Measurements from ENCODE around the gene ATP1A4. TPM values are rescaled to one million over a fixed set of nuclear protein-coding genes. Genes with fewer than 3 reads are reported as not detected.

Gene ATP1A4
- total RNA-seq, 8 experiments from 2014 or later, result 0.17 to 0.57 (median 0.21) TPM; not detected in 2

GRCh38 chr1:160134791-160135572, 16.4 kb upstream of the ATP1A4 start:
- Histone ChIP-seq H3K4me1 (replicated peaks in 1 of 2) (no peaks in the 10 kb centered on the region), H3K4me3 (no peak overlapping the region), H3K27ac (no peak overlapping the region)
- in situ Hi-C loops (cut with MboI; ENCODE audit: low pct_unique_long_range_greater_than_20kb in 2 of 9, low sequenced_read_pairs in 9 of 9, unreplicated experiment in 9 of 9), result no loop called here
- 40 to 96% (median 87%) methylated on average over 1 to 15 of the region's 20 CpGs; no CpG with 5 or more reads in 3 of the 10 experiments for WGBS, 10 experiments
- ATAC-seq (replicated peaks in 6 of 8), result peak in 1 of 8 experiments; percentile 30

- ATAC-seq (replicated peaks in 6 of 8), result no peak
- in situ Hi-C loops (cut with MboI; ENCODE audit: low pct_unique_long_range_greater_than_20kb in 2 of 9, low sequenced_read_pairs in 9 of 9, unreplicated experiment in 9 of 9), result no loop called here
- Histone ChIP-seq H3K4me3 (no peak overlapping the region), H3K27ac (no peak overlapping the region), H3K4me1 (replicated peaks in 1 of 2) (no peaks in the 10 kb centered on the region)
- WGBS, 10 experiments, result 69 to 96% (median 82%) methylated on average over 2 to 15 of the region's 22 CpGs; no CpG with 5 or more reads in 1 of the 10 experiments
These were observed 15.1 kb upstream of the ATP1A4 start for GRCh38 chr1:160136121-160136925.

- in situ Hi-C loops (cut with MboI; ENCODE audit: low pct_unique_long_range_greater_than_20kb in 2 of 9, low sequenced_read_pairs in 9 of 9, unreplicated experiment in 9 of 9), result no loop called here
- 100% methylated on average over 2 of the region's 5 CpGs; no CpG with 5 or more reads in 8 of the 10 experiments for WGBS, 10 experiments
- no peak overlapping the region for H3K4me3 ChIP-seq
- no peak overlapping the region for H3K27ac ChIP-seq
- H3K4me1 ChIP-seq (replicated peaks in 1 of 2), result no peaks in the 10 kb centered on the region
- no peak for ATAC-seq (replicated peaks in 6 of 8)
These were observed 14.5 kb upstream of the ATP1A4 start for GRCh38 chr1:160136926-160137200.

GRCh38 chr1:160137216-160137862, 14.1 kb upstream of the ATP1A4 start:
- WGBS, 10 experiments, result 60 to 100% (median 86%) methylated on average over 1 to 8 of the region's 8 CpGs; no CpG with 5 or more reads in 1 of the 10 experiments
- no peak overlapping the region for H3K4me3 ChIP-seq
- ATAC-seq (replicated peaks in 6 of 8), result no peak
- no peak overlapping the region for H3K27ac ChIP-seq
- no peaks in the 10 kb centered on the region for H3K4me1 ChIP-seq (replicated peaks in 1 of 2)
- in situ Hi-C loops (cut with MboI; ENCODE audit: low pct_unique_long_range_greater_than_20kb in 2 of 9, low sequenced_read_pairs in 9 of 9, unreplicated experiment in 9 of 9), result no loop called here

GRCh38 chr1:160139840-160140239, 11.6 kb upstream of the ATP1A4 start:
- Histone ChIP-seq H3K4me3 (no peak overlapping the region), H3K4me1 (replicated peaks in 1 of 2) (no peaks in the 10 kb centered on the region), H3K27ac (no peak overlapping the region)
- no peak for ATAC-seq (replicated peaks in 6 of 8)
- WGBS, 10 experiments, result 75 to 100% (median 100%) methylated on average over 1 to 4 of the region's 8 CpGs; no CpG with 5 or more reads in 2 of the 10 experiments
- in situ Hi-C loops (cut with MboI; ENCODE audit: low pct_unique_long_range_greater_than_20kb in 2 of 9, low sequenced_read_pairs in 9 of 9, unreplicated experiment in 9 of 9), result no loop called here

- ATAC-seq (replicated peaks in 6 of 8), result no peak
- in situ Hi-C loops (cut with MboI; ENCODE audit: low pct_unique_long_range_greater_than_20kb in 2 of 9, low sequenced_read_pairs in 9 of 9, unreplicated experiment in 9 of 9), result no loop called here
- WGBS, 10 experiments, result 13 to 72% (median 45%) methylated on average over 1 of the region's 1 CpG; no CpG with 5 or more reads in 4 of the 10 experiments
These were observed 7.7 kb upstream of the ATP1A4 start for GRCh38 chr1:160143695-160144094.

GRCh38 chr1:160144921-160145320, 6.5 kb upstream of the ATP1A4 start:
- 13 to 85% (median 58%) methylated on average over 2 to 4 of the region's 4 CpGs; no CpG with 5 or more reads in 2 of the 10 experiments for WGBS, 10 experiments
- peak in 3 of 8 experiments; percentile 19 to 68 (median 67) for ATAC-seq (replicated peaks in 6 of 8)
- no peak overlapping the region for H3K4me3 ChIP-seq
- no peak overlapping the region for H3K27ac ChIP-seq
- peaks cover 0 to 6% of the 10 kb centered on the region in 2 donors for H3K4me1 ChIP-seq (replicated peaks in 1 of 2)
- in situ Hi-C loops (cut with MboI; ENCODE audit: low pct_unique_long_range_greater_than_20kb in 2 of 9, low sequenced_read_pairs in 9 of 9, unreplicated experiment in 9 of 9), result no loop called here

More at GRCh38 chr1:160143695-160144094, 7.7 kb upstream of the ATP1A4 start:
- no peak overlapping the region for H3K4me3 ChIP-seq
- H3K4me1 ChIP-seq (replicated peaks in 1 of 2), result no peaks in the 10 kb centered on the region
- H3K27ac ChIP-seq, result no peak overlapping the region

- H3K4me3 ChIP-seq, result no peak overlapping the region
- H3K4me1 ChIP-seq (replicated peaks in 1 of 2), result peaks cover 0 to 6% of the 10 kb centered on the region in 2 donors
- in situ Hi-C loops (cut with MboI; ENCODE audit: low pct_unique_long_range_greater_than_20kb in 2 of 9, low sequenced_read_pairs in 9 of 9, unreplicated experiment in 9 of 9), result no loop called here
- no peak for ATAC-seq (replicated peaks in 6 of 8)
- WGBS, 10 experiments, result 64 to 100% (median 94%) methylated on average over 2 to 14 of the region's 14 CpGs
- H3K27ac ChIP-seq, result no peak overlapping the region
These were observed 5.3 kb upstream of the ATP1A4 start for GRCh38 chr1:160146107-160146506.

GRCh38 chr1:160148121-160148520, 3.3 kb upstream of the ATP1A4 start:
- no peak for ATAC-seq (replicated peaks in 6 of 8)
- in situ Hi-C loops (cut with MboI; ENCODE audit: low pct_unique_long_range_greater_than_20kb in 2 of 9, low sequenced_read_pairs in 9 of 9, unreplicated experiment in 9 of 9), result no loop called here
- WGBS, 10 experiments, result 80 to 100% (median 100%) methylated on average over 1 to 3 of the region's 3 CpGs; no CpG with 5 or more reads in 2 of the 10 experiments
- Histone ChIP-seq H3K4me3 (no peak overlapping the region), H3K27ac (no peak overlapping the region), H3K4me1 (replicated peaks in 1 of 2) (peaks cover 0 to 6% of the 10 kb centered on the region in 2 donors)

GRCh38 chr1:160149233-160149632, 2.2 kb upstream of the ATP1A4 start:
- in situ Hi-C loops (cut with MboI; ENCODE audit: low pct_unique_long_range_greater_than_20kb in 2 of 9, low sequenced_read_pairs in 9 of 9, unreplicated experiment in 9 of 9), result no loop called here
- H3K4me1 ChIP-seq (replicated peaks in 1 of 2), result peaks cover 0 to 6% of the 10 kb centered on the region in 2 donors
- no peak overlapping the region for H3K27ac ChIP-seq
- no peak overlapping the region for H3K4me3 ChIP-seq
- peak in 2 of 8 experiments; percentile 64 to 69 for ATAC-seq (replicated peaks in 6 of 8)

- peak in 5 of 8 experiments; percentile 39 to 85 (median 60) for ATAC-seq (replicated peaks in 6 of 8)
- no peak overlapping the region for H3K4me3 ChIP-seq
- 0 to 100% (median 71%) methylated on average over 1 to 2 of the region's 2 CpGs; no CpG with 5 or more reads in 2 of the 10 experiments for WGBS, 10 experiments
- peaks cover 0 to 6% of the 10 kb centered on the region in 2 donors for H3K4me1 ChIP-seq (replicated peaks in 1 of 2)
- no peak overlapping the region for H3K27ac ChIP-seq
- in situ Hi-C loops (cut with MboI; ENCODE audit: low pct_unique_long_range_greater_than_20kb in 2 of 9, low sequenced_read_pairs in 9 of 9, unreplicated experiment in 9 of 9), result no loop called here
These were observed 1.7 kb upstream of the ATP1A4 start for GRCh38 chr1:160149716-160150115.

GRCh38 chr1:160154790-160155189, 3.4 kb downstream of the ATP1A4 start:
- ATAC-seq (replicated peaks in 6 of 8), result no peak
- in situ Hi-C loops (cut with MboI; ENCODE audit: low pct_unique_long_range_greater_than_20kb in 2 of 9, low sequenced_read_pairs in 9 of 9, unreplicated experiment in 9 of 9), result no loop called here
- whole genome bisulfite sequencing, 10 experiments, result 59 to 100% (median 86%) methylated on average over 1 to 3 of the region's 3 CpGs; no CpG with 5 or more reads in 3 of the 10 experiments

GRCh38 chr1:160156361-160156760, 5.0 kb downstream of the ATP1A4 start:
- no peaks in the 10 kb centered on the region for H3K4me1 ChIP-seq (replicated peaks in 1 of 2)
- 60 to 100% (median 93%) methylated on average over 1 to 4 of the region's 5 CpGs; no CpG with 5 or more reads in 5 of the 10 experiments for WGBS, 10 experiments
- no peak overlapping the region for H3K27ac ChIP-seq
- no peak overlapping the region for H3K4me3 ChIP-seq
- ATAC-seq (replicated peaks in 6 of 8), result no peak
- in situ Hi-C loops (cut with MboI; ENCODE audit: low pct_unique_long_range_greater_than_20kb in 2 of 9, low sequenced_read_pairs in 9 of 9, unreplicated experiment in 9 of 9), result no loop called here

More at GRCh38 chr1:160154790-160155189, 3.4 kb downstream of the ATP1A4 start:
- H3K4me1 ChIP-seq (replicated peaks in 1 of 2), result no peaks in the 10 kb centered on the region
- no peak overlapping the region for H3K27ac ChIP-seq
- no peak overlapping the region for H3K4me3 ChIP-seq

All from motor neuron (in vitro differentiated cells).